ENCODE measurements around the gene CDK18. TPM values are rescaled to one million over a fixed set of nuclear protein-coding genes. Genes with fewer than 3 reads are reported as not detected.

Gene CDK18
- total and polyA plus RNA-seq, 2 of the 8 experiments (the other 6 are each of a cell fraction or from before 2014, with no cell fraction given) = 31.2 to 44.0 TPM

GRCh38 chr1:205582046-205582445 lies 77.6 kb downstream of the CDK18 start:
- no peak for FAIRE-seq

More at GRCh38 chr1:205582046-205582445, 77.6 kb downstream of the CDK18 start:
- H3K23ac ChIP-seq (ENCODE audit: insufficient read length) = no peak overlapping the region
- peaks cover 0 to 8% (median 3%) of the 10 kb centered on the region in 4 experiments; a peak in 3 of 7 replicates for H3K27me3 ChIP-seq (replicated peaks in 1 of 4; ENCODE audit: control insufficient read depth in 3 of 4, extremely low read depth in 1 of 4, insufficient read depth in 3 of 4, low read length in 3 of 4)
- H3K9ac ChIP-seq (replicated peaks in 1 of 4; ENCODE audit: extremely low read depth in 1 of 4, low read depth in 3 of 4, low read length in 3 of 4) = no peak overlapping the region
- ChIA-PET POLR2A (ENCODE audit: partially characterized antibody) (interaction anchor here (1.6 kb wide), 1 partner anchor 12 kb away, joined by 4 read pairs; no protein-coding TSS in a partner anchor), CTCF (ENCODE audit: partially characterized antibody) (interaction anchor here (1.1 to 5.4 kb wide), 4 partner anchors 10 to 95 kb away, joined by 3 to 33 read pairs (median 11); no protein-coding TSS in a partner anchor)
- no peak for DNase-seq (ENCODE audit: low read depth in 1 of 2, low spot score in 2 of 2)
- H3K4me1 ChIP-seq (replicated peaks in 1 of 4; ENCODE audit: control insufficient read depth in 3 of 4, insufficient read depth in 4 of 4, low read length in 3 of 4) = peaks cover 0 to 11% (median 0%) of the 10 kb centered on the region in 4 experiments; a peak in 5 of 7 replicates
- H2BK120ac ChIP-seq (replicated peaks; ENCODE audit: low read depth, low read length) = no peak overlapping the region
- H4K5ac ChIP-seq (ENCODE audit: insufficient read length, low read depth, low read length) = no peak overlapping the region
- no peak overlapping the region for H3K56ac ChIP-seq (replicated peaks; ENCODE audit: insufficient read length, low read depth, low read length)
- TF ChIP-seq SP1 (IDR thresholded peaks at IDR 0.05; ENCODE audit: low read depth, low read length) = no peak
- no peak for TF ChIP-seq TAF7 (optimal IDR thresholded peaks at IDR 0.05; ENCODE audit: borderline replicate concordance, low read depth, low read length)
- TF ChIP-seq SRF (IDR thresholded peaks at IDR 0.05; ENCODE audit: low read depth, low read length) = no peak
- TF ChIP-seq SIRT6 (IDR thresholded peaks at IDR 0.05; ENCODE audit: low read length) = no peak
- no peak for TF ChIP-seq BCL11A (IDR thresholded peaks at IDR 0.05; ENCODE audit: low read depth in 2 of 2, low read length in 2 of 2)
- TF ChIP-seq EP300 (IDR thresholded peaks at IDR 0.05; ENCODE audit: borderline replicate concordance in 1 of 2, low read depth in 2 of 2, low read length in 2 of 2) = no peak
- TF ChIP-seq MAFK (IDR thresholded peaks at IDR 0.05; ENCODE audit: low read depth, low read length) = no peak
- no peak overlapping the region for H2BK12ac ChIP-seq (ENCODE audit: low read depth, low read length)
- no peak overlapping the region for H2BK20ac ChIP-seq (ENCODE audit: low read length)
- no peaks in the 10 kb centered on the region for H3K9me3 ChIP-seq (ENCODE audit: insufficient read depth in 2 of 2, low read depth in 1 of 2, low read length in 1 of 2)
- 85% methylated on average over 11 of the region's 11 CpGs; no CpG with 5 or more reads in 1 of the 2 experiments for WGBS, 2 experiments (ENCODE audit: extremely low coverage in 1 of 2, insufficient coverage in 1 of 2, insufficient read length in 1 of 2, insufficient replicate concordance in 2 of 2, low coverage in 1 of 2, low lambda C conversion rate in 2 of 2, missing lambda C conversion rate in 1 of 2)
- 0 out of 2 replicates have a peak, but pooled peaks cover 2% of the 10 kb centered on the region for H3K23me2 ChIP-seq (ENCODE audit: low read depth, low read length)
- H3K4me2 ChIP-seq (ENCODE audit: insufficient read depth in 1 of 2, low read depth in 2 of 2, low read length in 2 of 2) = no peak overlapping the region
- no peak overlapping the region for H3K4me3 ChIP-seq (ENCODE audit: extremely low read depth in 1 of 4, insufficient read depth in 2 of 4, low read depth in 3 of 4, low read length in 4 of 4)
- no peak overlapping the region for H2AK5ac ChIP-seq (ENCODE audit: low read depth, low read length)
- H2BK5ac ChIP-seq (ENCODE audit: low read depth, low read length) = no peak overlapping the region
- H2BK15ac ChIP-seq (ENCODE audit: low read length) = no peak overlapping the region
- no peaks in the 10 kb centered on the region for H3K79me1 ChIP-seq (ENCODE audit: low read depth, low read length)
- no peak overlapping the region for H3K4ac ChIP-seq (replicated peaks; ENCODE audit: insufficient read length, low read depth, low read length)
- no peak overlapping the region for H4K91ac ChIP-seq (replicated peaks; ENCODE audit: insufficient read length, low read length)
- H2AFZ ChIP-seq (ENCODE audit: low read length) = no peak overlapping the region
- H3K36me3 ChIP-seq (ENCODE audit: control insufficient read depth in 2 of 4, insufficient read depth in 4 of 4, low read length in 3 of 4) = no peaks in the 10 kb centered on the region
- no peak overlapping the region for H4K8ac ChIP-seq (ENCODE audit: extremely low read depth, insufficient read depth, low read length)
- H3K14ac ChIP-seq (ENCODE audit: insufficient read length) = no peak overlapping the region
- no peak overlapping the region for H3K18ac ChIP-seq (ENCODE audit: extremely low read depth, low read length)
- H3K27ac ChIP-seq (ENCODE audit: low read depth, low read length) = no peak overlapping the region
- no peaks in the 10 kb centered on the region for H4K20me1 ChIP-seq (replicated peaks in 1 of 2; ENCODE audit: control insufficient read depth in 1 of 2, insufficient read depth in 2 of 2, low read length in 2 of 2)
- H3K79me2 ChIP-seq (ENCODE audit: control insufficient read depth in 1 of 2, insufficient read depth in 2 of 2, low read length in 2 of 2) = no peaks in the 10 kb centered on the region
